ENCODE data around the gene MAPK8IP3.

MAPK8IP3 gene

DNA sequence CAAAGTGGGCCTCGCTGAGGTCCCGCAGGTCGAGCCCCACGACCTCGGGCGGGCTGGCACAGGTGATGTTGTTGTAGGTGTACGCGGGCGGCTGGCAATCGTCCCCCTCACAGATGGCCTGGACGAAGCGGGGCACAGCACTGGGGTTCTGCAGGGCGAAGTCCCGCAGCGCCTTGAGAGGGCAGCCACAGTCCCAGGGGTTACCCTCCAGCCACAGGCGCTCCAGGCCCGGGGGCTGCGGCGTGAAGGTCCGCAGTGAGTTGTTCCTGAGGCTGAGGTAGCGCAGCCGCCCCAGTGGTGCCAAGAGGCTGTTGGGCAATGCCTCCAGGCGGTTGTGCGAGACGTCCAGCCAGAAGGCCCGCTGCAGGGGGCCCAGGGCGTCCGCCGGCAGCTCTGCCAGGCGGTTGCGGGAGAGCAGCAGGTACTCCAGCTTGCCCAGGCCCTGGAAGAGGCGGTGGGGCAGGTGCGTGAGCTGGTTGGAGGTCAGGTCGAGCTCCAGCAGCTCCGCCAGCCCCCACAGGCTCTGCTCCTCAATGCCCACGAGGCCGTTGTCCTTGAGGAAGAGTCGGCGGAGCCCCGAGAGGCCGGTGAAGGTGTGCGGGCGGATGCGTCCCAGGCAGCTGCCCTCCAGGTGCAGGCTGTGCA is 84.7 kb downstream of the MAPK8IP3 start:
- no peaks in the 10 kb centered on the region for H3K9me2 ChIP-seq (replicated peaks; ENCODE audit: control insufficient read depth, low read length)
- H3K4me3 ChIP-seq (ENCODE audit: low read length), result no peak overlapping the region
- no peaks in the 10 kb centered on the region for H4K20me1 ChIP-seq (ENCODE audit: control insufficient read depth, insufficient read depth, low read depth, low read length)
- H3K4me2 ChIP-seq (ENCODE audit: low read length), result no peak overlapping the region
- no peaks in the 10 kb centered on the region for H3K27me3 ChIP-seq (ENCODE audit: control insufficient read depth, low read length)
- H3K36me3 ChIP-seq (ENCODE audit: control insufficient read depth, low read length), result peaks cover 13% of the 10 kb centered on the region
- H3K9me3 ChIP-seq (ENCODE audit: control insufficient read depth, insufficient read depth, low read length), result no peaks in the 10 kb centered on the region
- no peaks in the 10 kb centered on the region for H3K4me1 ChIP-seq (ENCODE audit: control insufficient read depth, low read length)
- no peaks in the 10 kb centered on the region for H3F3A ChIP-seq (ENCODE audit: control insufficient read depth, insufficient read depth)
- H3K79me2 ChIP-seq (ENCODE audit: control insufficient read depth, low read length), result peaks cover 22% of the 10 kb centered on the region
- TF ChIP-seq, protein P1, sequence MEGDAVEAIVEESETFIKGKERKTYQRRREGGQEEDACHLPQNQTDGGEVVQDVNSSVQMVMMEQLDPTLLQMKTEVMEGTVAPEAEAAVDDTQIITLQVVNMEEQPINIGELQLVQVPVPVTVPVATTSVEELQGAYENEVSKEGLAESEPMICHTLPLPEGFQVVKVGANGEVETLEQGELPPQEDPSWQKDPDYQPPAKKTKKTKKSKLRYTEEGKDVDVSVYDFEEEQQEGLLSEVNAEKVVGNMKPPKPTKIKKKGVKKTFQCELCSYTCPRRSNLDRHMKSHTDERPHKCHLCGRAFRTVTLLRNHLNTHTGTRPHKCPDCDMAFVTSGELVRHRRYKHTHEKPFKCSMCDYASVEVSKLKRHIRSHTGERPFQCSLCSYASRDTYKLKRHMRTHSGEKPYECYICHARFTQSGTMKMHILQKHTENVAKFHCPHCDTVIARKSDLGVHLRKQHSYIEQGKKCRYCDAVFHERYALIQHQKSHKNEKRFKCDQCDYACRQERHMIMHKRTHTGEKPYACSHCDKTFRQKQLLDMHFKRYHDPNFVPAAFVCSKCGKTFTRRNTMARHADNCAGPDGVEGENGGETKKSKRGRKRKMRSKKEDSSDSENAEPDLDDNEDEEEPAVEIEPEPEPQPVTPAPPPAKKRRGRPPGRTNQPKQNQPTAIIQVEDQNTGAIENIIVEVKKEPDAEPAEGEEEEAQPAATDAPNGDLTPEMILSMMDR (IDR thresholded peaks at IDR 0.05; ENCODE audit: low read depth, low read length, poor library complexity, severe bottlenecking), result no peak
- no peak for TF ChIP-seq EZH2phosphoT487 (IDR thresholded peaks at IDR 0.05; ENCODE audit: borderline replicate concordance, low read length)
- no peak overlapping the region for H3K27ac ChIP-seq (ENCODE audit: low read depth, low read length)

DNA sequence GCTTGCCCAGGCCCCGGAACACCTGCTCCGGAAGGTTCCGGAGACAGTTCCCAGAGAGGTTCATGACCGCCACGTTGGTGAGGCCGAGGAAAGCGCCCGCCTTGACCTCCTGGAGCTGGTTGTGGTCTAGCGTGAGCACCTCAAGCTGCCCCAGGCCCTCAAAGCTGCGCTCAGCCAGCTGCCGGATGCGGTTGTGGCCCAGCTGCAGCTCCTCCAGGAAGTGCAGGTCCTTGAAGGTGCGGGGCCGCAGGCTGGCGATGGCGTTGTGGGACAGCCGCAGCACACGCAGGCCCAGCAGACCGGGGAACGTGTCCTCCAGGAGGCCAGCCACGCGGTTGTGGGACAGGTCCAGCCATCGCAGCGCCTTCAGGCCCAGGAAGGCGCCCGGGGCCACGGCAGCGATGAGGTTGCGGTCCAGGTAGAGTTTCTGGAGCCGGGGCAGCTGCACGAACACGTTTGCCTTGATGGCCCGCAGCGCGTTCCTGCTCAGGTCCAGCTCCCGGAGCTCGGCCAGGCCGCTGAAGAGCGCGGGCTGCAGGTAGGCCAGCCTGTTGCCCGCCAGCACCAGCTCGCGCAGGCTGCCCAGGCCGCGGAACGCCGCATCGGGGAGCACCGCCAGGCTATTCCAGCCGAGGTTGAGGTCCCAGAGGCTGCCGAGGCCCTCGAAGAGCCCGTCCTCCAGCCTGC is 85.4 kb downstream of the MAPK8IP3 start:
- H3K36me3 ChIP-seq (ENCODE audit: control insufficient read depth, low read length), result peaks cover 10% of the 10 kb centered on the region; the same call in 1 of the 2 replicates
- peaks cover 15% of the 10 kb centered on the region for H3K79me2 ChIP-seq (ENCODE audit: control insufficient read depth, low read length)
- H3F3A ChIP-seq (ENCODE audit: control insufficient read depth, insufficient read depth), result no peaks in the 10 kb centered on the region
- H3K9me2 ChIP-seq (replicated peaks; ENCODE audit: control insufficient read depth, low read length), result no peaks in the 10 kb centered on the region
- no peak for TF ChIP-seq EZH2phosphoT487 (IDR thresholded peaks at IDR 0.05; ENCODE audit: borderline replicate concordance, low read length)
- TF ChIP-seq, protein P1 (IDR thresholded peaks at IDR 0.05; ENCODE audit: low read depth, low read length, poor library complexity, severe bottlenecking), result no peak
- no peaks in the 10 kb centered on the region for H3K27me3 ChIP-seq (ENCODE audit: control insufficient read depth, low read length)
- H3K27ac ChIP-seq (ENCODE audit: low read depth, low read length), result no peak overlapping the region
- no peaks in the 10 kb centered on the region for H3K9me3 ChIP-seq (ENCODE audit: control insufficient read depth, insufficient read depth, low read length)
- no peaks in the 10 kb centered on the region for H4K20me1 ChIP-seq (ENCODE audit: control insufficient read depth, insufficient read depth, low read depth, low read length)
- H3K4me2 ChIP-seq (ENCODE audit: low read length), result no peak overlapping the region
- H3K4me3 ChIP-seq (ENCODE audit: low read length), result no peak overlapping the region
- H3K4me1 ChIP-seq (ENCODE audit: control insufficient read depth, low read length), result no peaks in the 10 kb centered on the region

DNA sequence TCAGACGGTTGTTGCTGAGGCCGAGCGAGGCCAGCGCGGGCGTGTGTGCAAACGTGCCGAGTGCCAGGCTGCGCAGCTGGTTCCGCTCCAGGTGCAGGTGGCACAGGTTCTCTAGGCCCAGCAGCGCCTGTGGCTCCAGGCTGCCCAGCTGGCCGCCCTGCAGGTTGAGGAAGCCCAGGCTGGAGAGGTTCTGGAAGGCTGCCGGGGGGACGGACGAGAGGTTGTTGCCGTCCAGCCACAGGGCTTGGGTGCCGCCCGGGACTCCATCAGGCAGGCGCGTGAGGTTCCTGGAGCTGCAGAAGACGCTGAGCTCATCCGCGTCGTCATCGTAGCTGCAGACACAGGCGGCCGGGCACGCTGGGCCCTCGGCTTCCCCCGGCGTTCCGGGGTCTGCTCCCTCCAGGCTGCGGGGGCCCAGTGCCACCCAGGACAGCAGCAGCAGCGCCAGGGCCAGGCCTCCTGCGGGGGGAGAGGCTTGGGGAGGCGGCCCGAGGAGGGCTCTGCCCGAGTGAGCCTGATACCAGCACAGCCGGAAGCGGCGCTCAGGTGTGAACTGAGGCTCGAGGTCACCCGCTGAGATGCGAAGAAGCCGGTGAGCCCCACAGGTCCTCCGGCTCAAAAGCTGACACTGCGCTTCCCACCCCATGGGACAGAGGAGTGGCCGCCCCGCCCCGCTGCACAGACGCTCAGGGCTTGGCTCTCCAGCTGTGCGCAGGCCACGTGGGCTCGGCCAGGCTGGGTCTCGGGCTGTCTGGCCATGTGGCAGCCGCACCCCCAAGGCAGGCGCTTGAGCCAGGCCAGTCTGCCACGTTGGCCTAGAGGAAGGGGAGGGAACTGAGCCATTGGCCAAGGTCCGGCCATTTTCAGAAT is 86.2 kb downstream of the MAPK8IP3 start:
- Histone ChIP-seq H3K9me2 (replicated peaks; ENCODE audit: control insufficient read depth, low read length) (no peaks in the 10 kb centered on the region), H3K36me3 (ENCODE audit: control insufficient read depth, low read length) (peaks cover 7% of the 10 kb centered on the region; the same call in 1 of the 2 replicates), H3K4me2 (ENCODE audit: low read length) (no peak overlapping the region), H3F3A (ENCODE audit: control insufficient read depth, insufficient read depth) (no peaks in the 10 kb centered on the region), H3K27me3 (ENCODE audit: control insufficient read depth, low read length) (no peaks in the 10 kb centered on the region), H3K79me2 (ENCODE audit: control insufficient read depth, low read length) (peaks cover 8% of the 10 kb centered on the region), H3K4me1 (ENCODE audit: control insufficient read depth, low read length) (no peaks in the 10 kb centered on the region), H3K9me3 (ENCODE audit: control insufficient read depth, insufficient read depth, low read length) (no peaks in the 10 kb centered on the region), H3K27ac (ENCODE audit: low read depth, low read length) (no peak overlapping the region), H4K20me1 (ENCODE audit: control insufficient read depth, insufficient read depth, low read depth, low read length) (no peaks in the 10 kb centered on the region), H3K4me3 (ENCODE audit: low read length) (no peak overlapping the region)
- TF ChIP-seq, protein P1 (IDR thresholded peaks at IDR 0.05; ENCODE audit: low read depth, low read length, poor library complexity, severe bottlenecking), result no peak
- no peak for TF ChIP-seq EZH2phosphoT487 (IDR thresholded peaks at IDR 0.05; ENCODE audit: borderline replicate concordance, low read length)

Data from DOHH2 (cell line).